ENCODE measurements around the gene ADGRV1. TPM values are rescaled to one million over a fixed set of nuclear protein-coding genes. Genes with fewer than 3 reads are reported as not detected.

ADGRV1 gene
- total RNA-seq, 4 donors from 2014 or later: not detected

GRCh38 chr5:90967851-90968250 is 409.3 kb downstream of the ADGRV1 start:
- no peak for TF ChIP-seq CTCF (IDR thresholded peaks at IDR 0.05; ENCODE audit: low read depth)

GRCh38 chr5:90968319-90968718 is 409.7 kb downstream of the ADGRV1 start:
- no peak for TF ChIP-seq CTCF (IDR thresholded peaks at IDR 0.05; ENCODE audit: low read depth)

- TF ChIP-seq CTCF (IDR thresholded peaks at IDR 0.05; ENCODE audit: low read depth): no peak
Observed at GRCh38 chr5:90981177-90981576, 422.6 kb downstream of the ADGRV1 start.

GRCh38 chr5:90981821-90982220 is 423.2 kb downstream of the ADGRV1 start:
- no peak for TF ChIP-seq CTCF (IDR thresholded peaks at IDR 0.05; ENCODE audit: low read depth)

- TF ChIP-seq CTCF (IDR thresholded peaks at IDR 0.05; ENCODE audit: low read depth): no peak
Observed at GRCh38 chr5:90982576-90982975, 424.0 kb downstream of the ADGRV1 start.

GRCh38 chr5:90983148-90983547 is 424.6 kb downstream of the ADGRV1 start:
- TF ChIP-seq CTCF (IDR thresholded peaks at IDR 0.05; ENCODE audit: low read depth): no peak

- TF ChIP-seq CTCF (IDR thresholded peaks at IDR 0.05; ENCODE audit: low read depth): no peak
Observed at GRCh38 chr5:90983711-90984124, 425.1 kb downstream of the ADGRV1 start.
